Measurements from ENCODE around the gene CLEC1A.

DNA sequence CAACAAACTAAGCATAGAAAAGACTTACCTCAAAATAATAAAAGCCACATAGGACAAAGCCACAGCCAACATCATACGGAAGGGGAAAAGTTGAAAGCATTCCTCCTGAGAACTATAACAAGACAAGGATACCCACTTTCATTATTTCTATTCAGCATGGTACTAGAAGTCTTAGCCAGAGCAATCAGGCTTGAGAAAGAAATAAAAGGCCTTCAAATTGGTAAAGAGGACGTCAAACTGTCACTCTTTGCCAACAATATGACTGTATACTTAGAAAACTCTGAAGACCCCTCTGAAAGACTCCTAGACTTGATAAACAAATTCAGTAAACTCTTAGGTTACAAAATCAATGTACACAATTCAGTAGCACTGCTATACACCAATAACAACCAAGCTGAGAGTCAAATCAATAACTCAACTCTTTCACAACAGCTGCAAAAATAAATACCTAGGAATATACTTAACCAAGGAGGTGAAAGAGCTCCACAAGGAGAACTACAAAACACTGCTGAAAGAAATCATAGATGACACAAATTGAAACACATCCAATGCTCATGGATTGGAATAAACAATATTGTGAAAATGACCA is 11.6 kb upstream of the CLEC1A start:
- TF ChIP-seq ZBTB7A (IDR thresholded peaks at IDR 0.05; ENCODE audit: low read depth) = no peak
- TF ChIP-seq CEBPB (IDR thresholded peaks at IDR 0.05) = no peak
- TF ChIP-seq, protein P1, sequence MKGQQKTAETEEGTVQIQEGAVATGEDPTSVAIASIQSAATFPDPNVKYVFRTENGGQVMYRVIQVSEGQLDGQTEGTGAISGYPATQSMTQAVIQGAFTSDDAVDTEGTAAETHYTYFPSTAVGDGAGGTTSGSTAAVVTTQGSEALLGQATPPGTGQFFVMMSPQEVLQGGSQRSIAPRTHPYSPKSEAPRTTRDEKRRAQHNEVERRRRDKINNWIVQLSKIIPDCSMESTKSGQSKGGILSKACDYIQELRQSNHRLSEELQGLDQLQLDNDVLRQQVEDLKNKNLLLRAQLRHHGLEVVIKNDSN (IDR thresholded peaks at IDR 0.05) = no peak
- no peak for TF ChIP-seq EP300 (IDR thresholded peaks at IDR 0.05; ENCODE audit: borderline replicate concordance)
- TF ChIP-seq TAF1 (IDR thresholded peaks at IDR 0.05; ENCODE audit: low read depth) = no peak
- no peak for TF ChIP-seq MAX (IDR thresholded peaks at IDR 0.05)
- no peak for TF ChIP-seq NFIC (IDR thresholded peaks at IDR 0.05)
- TF ChIP-seq YY1 (IDR thresholded peaks at IDR 0.05; ENCODE audit: low read depth) = no peak
- TF ChIP-seq, protein P2, sequence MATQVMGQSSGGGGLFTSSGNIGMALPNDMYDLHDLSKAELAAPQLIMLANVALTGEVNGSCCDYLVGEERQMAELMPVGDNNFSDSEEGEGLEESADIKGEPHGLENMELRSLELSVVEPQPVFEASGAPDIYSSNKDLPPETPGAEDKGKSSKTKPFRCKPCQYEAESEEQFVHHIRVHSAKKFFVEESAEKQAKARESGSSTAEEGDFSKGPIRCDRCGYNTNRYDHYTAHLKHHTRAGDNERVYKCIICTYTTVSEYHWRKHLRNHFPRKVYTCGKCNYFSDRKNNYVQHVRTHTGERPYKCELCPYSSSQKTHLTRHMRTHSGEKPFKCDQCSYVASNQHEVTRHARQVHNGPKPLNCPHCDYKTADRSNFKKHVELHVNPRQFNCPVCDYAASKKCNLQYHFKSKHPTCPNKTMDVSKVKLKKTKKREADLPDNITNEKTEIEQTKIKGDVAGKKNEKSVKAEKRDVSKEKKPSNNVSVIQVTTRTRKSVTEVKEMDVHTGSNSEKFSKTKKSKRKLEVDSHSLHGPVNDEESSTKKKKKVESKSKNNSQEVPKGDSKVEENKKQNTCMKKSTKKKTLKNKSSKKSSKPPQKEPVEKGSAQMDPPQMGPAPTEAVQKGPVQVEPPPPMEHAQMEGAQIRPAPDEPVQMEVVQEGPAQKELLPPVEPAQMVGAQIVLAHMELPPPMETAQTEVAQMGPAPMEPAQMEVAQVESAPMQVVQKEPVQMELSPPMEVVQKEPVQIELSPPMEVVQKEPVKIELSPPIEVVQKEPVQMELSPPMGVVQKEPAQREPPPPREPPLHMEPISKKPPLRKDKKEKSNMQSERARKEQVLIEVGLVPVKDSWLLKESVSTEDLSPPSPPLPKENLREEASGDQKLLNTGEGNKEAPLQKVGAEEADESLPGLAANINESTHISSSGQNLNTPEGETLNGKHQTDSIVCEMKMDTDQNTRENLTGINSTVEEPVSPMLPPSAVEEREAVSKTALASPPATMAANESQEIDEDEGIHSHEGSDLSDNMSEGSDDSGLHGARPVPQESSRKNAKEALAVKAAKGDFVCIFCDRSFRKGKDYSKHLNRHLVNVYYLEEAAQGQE (IDR thresholded peaks at IDR 0.05; ENCODE audit: low read depth) = no peak
- no peak for TF ChIP-seq FOXM1 (IDR thresholded peaks at IDR 0.05; ENCODE audit: borderline replicate concordance, low read depth)
- no peak for TF ChIP-seq EGR1 (IDR thresholded peaks at IDR 0.05)
- TF ChIP-seq TCF12 (IDR thresholded peaks at IDR 0.05; ENCODE audit: low read depth) = no peak
